Measurements from ENCODE around the gene DNAI1.

The DNAI1 gene

GRCh38 chr9:34558364-34558763 is 99.8 kb downstream of the DNAI1 start:
- no peaks in the 10 kb centered on the region; the same call in 1 of the 2 replicates for H3K27me3 ChIP-seq (ENCODE audit: insufficient read depth, low read length)

GRCh38 chr9:34558919-34559623 is 100.5 kb downstream of the DNAI1 start:
- H3K79me2 ChIP-seq (ENCODE audit: control insufficient read depth, insufficient read depth, low read length, unreplicated experiment), result no peaks in the 10 kb centered on the region
- no peaks in the 10 kb centered on the region; the same call in 1 of the 2 replicates for H3K27me3 ChIP-seq (ENCODE audit: insufficient read depth, low read length)
- H3K36me3 ChIP-seq (ENCODE audit: insufficient read depth, low read length), result no peaks in the 10 kb centered on the region
- H3K4me3 ChIP-seq (ENCODE audit: low read depth, low read length), result peak overlapping the region; percentile 17; the same call in 1 of the 2 replicates
- no peak overlapping the region for H3K27ac ChIP-seq (ENCODE audit: low read depth, low read length)
- no peak overlapping the region for H2AFZ ChIP-seq (ENCODE audit: low read length, unreplicated experiment)
- peaks cover 19% of the 10 kb centered on the region for H3K4me1 ChIP-seq (ENCODE audit: control insufficient read depth, insufficient read depth, low read length, unreplicated experiment)

More at GRCh38 chr9:34558364-34558763, 99.8 kb downstream of the DNAI1 start:
- H2AFZ ChIP-seq (ENCODE audit: low read length, unreplicated experiment), result no peak overlapping the region
- H3K27ac ChIP-seq (ENCODE audit: low read depth, low read length), result no peak overlapping the region
- H3K4me1 ChIP-seq (ENCODE audit: control insufficient read depth, insufficient read depth, low read length, unreplicated experiment), result peaks cover 19% of the 10 kb centered on the region
- no peaks in the 10 kb centered on the region for H3K79me2 ChIP-seq (ENCODE audit: control insufficient read depth, insufficient read depth, low read length, unreplicated experiment)
- no peak overlapping the region for H3K4me3 ChIP-seq (ENCODE audit: low read depth, low read length)
- H3K36me3 ChIP-seq (ENCODE audit: insufficient read depth, low read length), result no peaks in the 10 kb centered on the region

DNA sequence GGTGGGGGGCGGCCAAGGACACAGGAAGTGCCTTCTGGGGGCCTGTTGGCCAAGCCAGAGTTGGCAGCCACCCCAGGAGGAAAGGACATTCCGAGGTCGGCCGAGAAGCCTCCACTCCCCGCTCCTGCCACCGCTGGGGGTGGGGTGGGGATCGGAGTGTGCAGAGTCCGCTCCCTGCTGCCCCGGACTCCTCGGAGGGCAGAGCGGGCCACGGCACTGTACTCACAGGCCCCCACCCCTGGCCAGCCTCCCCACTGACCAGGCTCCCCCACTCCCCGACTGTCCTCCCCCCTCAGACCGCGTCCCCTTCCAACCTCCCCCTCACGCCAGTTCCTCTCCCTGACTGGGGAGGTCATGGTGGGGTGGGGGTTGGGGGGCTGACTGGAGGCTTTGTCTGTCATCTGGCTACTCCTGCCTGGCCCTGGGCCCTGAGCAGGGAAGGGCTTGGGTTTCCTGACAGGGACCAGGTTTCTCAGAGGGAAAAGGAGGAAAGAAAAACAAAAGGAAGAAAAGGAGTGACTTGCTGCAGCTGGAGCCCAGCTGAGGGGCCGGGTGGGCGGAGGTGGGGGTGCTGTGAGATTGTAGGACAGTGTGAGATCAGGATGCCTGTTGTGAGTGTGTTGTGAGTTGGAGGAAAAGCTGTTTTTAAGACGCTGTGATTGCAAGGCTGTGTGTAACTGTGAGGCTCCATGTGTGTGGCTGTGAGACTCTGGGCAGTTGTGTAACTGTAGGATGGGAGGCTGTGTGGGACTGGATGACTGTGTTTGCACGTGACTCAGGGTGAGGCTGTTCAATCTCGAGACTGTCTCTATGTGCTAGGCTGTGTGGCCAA is 101.2 kb downstream of the DNAI1 start:
- H3K4me1 ChIP-seq (ENCODE audit: control insufficient read depth, insufficient read depth, low read length, unreplicated experiment), result peaks cover 19% of the 10 kb centered on the region
- H2AFZ ChIP-seq (ENCODE audit: low read length, unreplicated experiment), result peak overlapping the region; percentile 11
- H3K27ac ChIP-seq (ENCODE audit: low read depth, low read length), result no peak overlapping the region
- no peaks in the 10 kb centered on the region for H3K79me2 ChIP-seq (ENCODE audit: control insufficient read depth, insufficient read depth, low read length, unreplicated experiment)
- no peaks in the 10 kb centered on the region; the same call in 1 of the 2 replicates for H3K27me3 ChIP-seq (ENCODE audit: insufficient read depth, low read length)
- H3K36me3 ChIP-seq (ENCODE audit: insufficient read depth, low read length), result no peaks in the 10 kb centered on the region
- peak overlapping the region; percentile 17; the same call in 1 of the 2 replicates for H3K4me3 ChIP-seq (ENCODE audit: low read depth, low read length)

DNA sequence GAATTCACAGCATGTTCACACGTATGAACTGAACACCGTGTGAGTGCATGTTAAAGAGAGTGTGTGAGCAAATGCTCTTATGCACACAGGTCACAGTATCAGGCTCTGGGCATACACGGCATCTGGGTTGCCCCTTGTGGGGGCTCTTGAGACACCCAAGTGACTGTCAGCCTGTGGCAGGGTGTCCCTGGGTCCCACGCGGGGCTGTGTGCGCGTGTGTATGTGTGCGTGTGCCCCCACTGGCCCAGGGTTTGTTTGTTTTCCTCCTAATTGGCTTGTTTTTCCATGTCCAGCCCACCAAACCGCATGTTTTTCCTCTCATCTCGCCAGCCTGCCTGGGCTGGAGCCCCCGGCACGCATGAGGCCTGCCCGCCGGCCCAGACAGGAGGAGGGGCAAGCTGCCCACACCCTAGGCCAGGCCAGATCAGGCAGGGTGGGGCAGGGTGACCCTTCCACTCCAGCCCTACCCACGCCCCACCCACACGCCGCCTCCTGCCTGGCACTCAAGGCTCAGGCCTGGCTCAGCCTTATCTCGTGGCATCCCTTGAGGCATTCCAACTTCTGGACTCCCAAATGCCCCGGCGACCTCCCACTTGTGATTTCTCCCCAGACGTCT is 102.1 kb downstream of the DNAI1 start:
- no peaks in the 10 kb centered on the region; the same call in 1 of the 2 replicates for H3K27me3 ChIP-seq (ENCODE audit: insufficient read depth, low read length)
- H3K4me1 ChIP-seq (ENCODE audit: control insufficient read depth, insufficient read depth, low read length, unreplicated experiment), result peaks cover 19% of the 10 kb centered on the region
- no peak overlapping the region for H2AFZ ChIP-seq (ENCODE audit: low read length, unreplicated experiment)

DNA sequence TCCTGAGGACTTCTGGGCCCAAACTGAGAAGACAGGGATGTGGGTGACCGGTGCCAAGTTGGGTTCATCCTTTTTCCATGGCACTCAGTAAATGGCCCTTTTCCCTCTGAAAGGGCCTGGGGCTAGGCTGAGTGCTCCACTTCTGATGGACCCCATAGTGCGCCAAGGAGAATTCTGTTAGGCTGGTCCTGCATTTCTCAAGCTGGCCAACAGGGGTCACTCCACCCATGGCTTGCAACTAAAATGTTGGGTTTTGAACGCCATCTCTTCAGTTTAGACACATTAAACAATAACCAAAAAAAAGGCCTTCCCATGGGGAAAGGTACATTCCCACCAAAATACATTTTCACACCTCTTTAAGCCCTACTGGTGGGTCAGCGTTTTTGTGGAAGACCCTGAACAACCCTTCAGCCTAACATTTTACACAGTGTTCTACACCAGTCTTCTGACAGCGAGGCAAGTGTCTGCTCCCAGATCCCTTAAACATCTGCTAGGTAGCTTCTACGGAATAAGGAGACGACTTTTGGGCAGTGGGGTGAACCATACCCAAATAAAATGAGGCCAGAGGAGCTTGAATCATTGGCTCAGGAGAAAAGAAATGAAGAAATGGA is 103.6 kb downstream of the DNAI1 start:
- H3K4me1 ChIP-seq (ENCODE audit: control insufficient read depth, insufficient read depth, low read length, unreplicated experiment), result peaks cover 19% of the 10 kb centered on the region
- no peaks in the 10 kb centered on the region for H3K36me3 ChIP-seq (ENCODE audit: insufficient read depth, low read length)
- H3K4me3 ChIP-seq (ENCODE audit: low read depth, low read length), result no peak overlapping the region
- H2AFZ ChIP-seq (ENCODE audit: low read length, unreplicated experiment), result no peak overlapping the region
- peaks cover 9% of the 10 kb centered on the region for H3K27me3 ChIP-seq (ENCODE audit: insufficient read depth, low read length)
- no peak overlapping the region for H3K27ac ChIP-seq (ENCODE audit: low read depth, low read length)
- no peaks in the 10 kb centered on the region for H3K79me2 ChIP-seq (ENCODE audit: control insufficient read depth, insufficient read depth, low read length, unreplicated experiment)

More for the DNA sequence above, 102.1 kb downstream of the DNAI1 start:
- Histone ChIP-seq H3K27ac (ENCODE audit: low read depth, low read length) (no peak overlapping the region), H3K4me3 (ENCODE audit: low read depth, low read length) (no peak overlapping the region), H3K36me3 (ENCODE audit: insufficient read depth, low read length) (no peaks in the 10 kb centered on the region), H3K79me2 (ENCODE audit: control insufficient read depth, insufficient read depth, low read length, unreplicated experiment) (no peaks in the 10 kb centered on the region)

DNA sequence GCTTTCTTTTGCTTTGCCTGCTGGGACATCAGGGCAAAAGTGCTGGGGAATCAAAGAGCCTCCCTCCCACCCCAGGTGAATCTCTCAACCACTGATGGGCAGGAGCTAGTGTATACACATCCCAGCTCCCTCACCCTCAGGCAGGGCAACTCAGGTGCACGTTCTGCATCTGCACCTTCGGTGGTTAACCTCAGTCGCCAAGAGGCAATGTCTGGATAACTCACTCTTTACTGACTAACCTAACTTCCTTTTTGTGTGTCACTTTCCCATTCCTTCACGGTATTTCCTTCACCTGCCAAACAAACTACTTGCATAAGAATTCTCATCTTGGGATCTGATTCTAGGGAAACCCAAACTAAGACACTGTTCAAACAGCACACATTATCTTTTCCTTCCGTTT is 104.7 kb downstream of the DNAI1 start:
- Histone ChIP-seq H3K4me3 (ENCODE audit: low read depth, low read length) (no peak overlapping the region), H3K27ac (ENCODE audit: low read depth, low read length) (no peak overlapping the region), H3K27me3 (ENCODE audit: insufficient read depth, low read length) (peaks cover 15% of the 10 kb centered on the region), H3K4me1 (ENCODE audit: control insufficient read depth, insufficient read depth, low read length, unreplicated experiment) (peaks cover 19% of the 10 kb centered on the region), H3K36me3 (ENCODE audit: insufficient read depth, low read length) (no peaks in the 10 kb centered on the region), H3K79me2 (ENCODE audit: control insufficient read depth, insufficient read depth, low read length, unreplicated experiment) (no peaks in the 10 kb centered on the region), H2AFZ (ENCODE audit: low read length, unreplicated experiment) (no peak overlapping the region)

- no peaks in the 10 kb centered on the region for H3K36me3 ChIP-seq (ENCODE audit: insufficient read depth, low read length)
- no peak overlapping the region for H2AFZ ChIP-seq (ENCODE audit: low read length, unreplicated experiment)
- no peak overlapping the region for H3K4me3 ChIP-seq (ENCODE audit: low read depth, low read length)
- no peak overlapping the region for H3K27ac ChIP-seq (ENCODE audit: low read depth, low read length)
- H3K79me2 ChIP-seq (ENCODE audit: control insufficient read depth, insufficient read depth, low read length, unreplicated experiment), result no peaks in the 10 kb centered on the region
- peaks cover 21% of the 10 kb centered on the region for H3K27me3 ChIP-seq (ENCODE audit: insufficient read depth, low read length)
- H3K4me1 ChIP-seq (ENCODE audit: control insufficient read depth, insufficient read depth, low read length, unreplicated experiment), result peaks cover 13% of the 10 kb centered on the region
Observed at GRCh38 chr9:34564617-34565016, 106.0 kb downstream of the DNAI1 start.

DNA sequence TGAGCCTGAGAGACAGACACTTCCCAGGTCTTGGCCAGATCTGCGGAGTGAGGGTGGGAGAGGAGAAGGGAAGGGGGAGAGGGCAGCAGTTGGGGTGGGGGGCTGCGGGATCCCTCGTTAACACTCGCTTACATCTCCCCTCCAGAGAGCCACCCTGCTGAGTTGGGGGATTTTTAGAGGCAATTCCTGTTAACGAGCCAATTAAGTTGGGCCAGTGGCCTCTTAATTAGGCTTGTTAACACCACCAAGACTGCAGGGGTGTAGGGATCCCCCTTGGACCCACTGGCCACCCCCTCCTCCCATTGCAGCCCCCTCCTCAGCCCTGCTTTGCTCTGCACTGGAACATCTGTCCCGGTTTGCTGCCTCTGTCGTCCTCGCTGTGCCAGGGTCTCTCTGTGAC is 107.3 kb downstream of the DNAI1 start:
- H3K79me2 ChIP-seq (ENCODE audit: control insufficient read depth, insufficient read depth, low read length, unreplicated experiment), result no peaks in the 10 kb centered on the region
- H3K4me3 ChIP-seq (ENCODE audit: low read depth, low read length), result no peak overlapping the region
- peaks cover 21% of the 10 kb centered on the region for H3K27me3 ChIP-seq (ENCODE audit: insufficient read depth, low read length)
- no peak overlapping the region for H3K27ac ChIP-seq (ENCODE audit: low read depth, low read length)
- no peak overlapping the region for H2AFZ ChIP-seq (ENCODE audit: low read length, unreplicated experiment)
- no peaks in the 10 kb centered on the region for H3K36me3 ChIP-seq (ENCODE audit: insufficient read depth, low read length)
- H3K4me1 ChIP-seq (ENCODE audit: control insufficient read depth, insufficient read depth, low read length, unreplicated experiment), result peaks cover under 1% of the 10 kb centered on the region

GRCh38 chr9:34566322-34566721 is 107.7 kb downstream of the DNAI1 start:
- H3K36me3 ChIP-seq (ENCODE audit: insufficient read depth, low read length), result no peaks in the 10 kb centered on the region
- no peak overlapping the region for H2AFZ ChIP-seq (ENCODE audit: low read length, unreplicated experiment)
- H3K4me1 ChIP-seq (ENCODE audit: control insufficient read depth, insufficient read depth, low read length, unreplicated experiment), result no peaks in the 10 kb centered on the region
- no peaks in the 10 kb centered on the region for H3K79me2 ChIP-seq (ENCODE audit: control insufficient read depth, insufficient read depth, low read length, unreplicated experiment)
- no peak overlapping the region for H3K27ac ChIP-seq (ENCODE audit: low read depth, low read length)
- H3K27me3 ChIP-seq (ENCODE audit: insufficient read depth, low read length), result peaks cover 21% of the 10 kb centered on the region
- H3K4me3 ChIP-seq (ENCODE audit: low read depth, low read length), result no peak overlapping the region

- no peaks in the 10 kb centered on the region for H3K79me2 ChIP-seq (ENCODE audit: control insufficient read depth, insufficient read depth, low read length, unreplicated experiment)
- no peak overlapping the region for H2AFZ ChIP-seq (ENCODE audit: low read length, unreplicated experiment)
- no peak overlapping the region for H3K4me3 ChIP-seq (ENCODE audit: low read depth, low read length)
- H3K27ac ChIP-seq (ENCODE audit: low read depth, low read length), result no peak overlapping the region
- H3K36me3 ChIP-seq (ENCODE audit: insufficient read depth, low read length), result no peaks in the 10 kb centered on the region
- H3K4me1 ChIP-seq (ENCODE audit: control insufficient read depth, insufficient read depth, low read length, unreplicated experiment), result no peaks in the 10 kb centered on the region
- peaks cover 21% of the 10 kb centered on the region for H3K27me3 ChIP-seq (ENCODE audit: insufficient read depth, low read length)
Observed at GRCh38 chr9:34566972-34567371, 108.4 kb downstream of the DNAI1 start.
